ENCODE measurements around the gene GINS3. TPM values are rescaled to one million over a fixed set of nuclear protein-coding genes. Genes with fewer than 3 reads are reported as not detected.

GINS3 gene
- total RNA-seq, 1 experiment from 2014 or later, result 16.4 TPM

DNA sequence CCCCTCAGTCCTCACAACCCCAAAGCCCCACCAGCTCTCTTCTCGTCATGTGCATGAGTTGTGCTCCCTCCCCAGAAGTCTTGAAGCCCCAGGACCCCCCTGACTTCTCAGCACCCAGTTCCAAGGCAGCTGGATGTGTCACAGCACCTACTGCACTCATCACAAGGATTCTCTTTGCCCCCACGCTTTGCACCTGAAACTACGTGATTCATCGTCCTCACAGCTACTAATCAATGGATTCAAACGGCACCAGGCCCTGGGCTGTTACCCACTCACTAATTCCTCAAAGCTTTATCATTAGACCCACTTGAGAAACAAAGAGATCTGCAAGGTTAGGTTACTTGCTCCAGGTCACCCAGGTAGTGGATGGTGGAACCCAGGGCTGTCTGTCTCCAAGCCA is 62.6 kb downstream of the GINS3 start:
- no peaks in the 10 kb centered on the region for H3K79me2 ChIP-seq (ENCODE audit: insufficient read depth, low read length)
- H2BK15ac ChIP-seq (ENCODE audit: low read depth, low read length), result no peak overlapping the region
- no peaks in the 10 kb centered on the region for H3K9me3 ChIP-seq (ENCODE audit: control insufficient read depth, low read depth, low read length)
- Mint-ChIP-seq H3K27ac (no peak overlapping the region; a peak in 1 of 7 replicates), H3K27me3 (ENCODE audit: low read depth) (peaks cover 45% of the 10 kb centered on the region), H3K4me3 (no peak overlapping the region), H3K4me1 (peaks cover 0 to 10% of the 10 kb centered on the region in 2 experiments; a peak in 2 of 4 replicates), H3K36me3 (ENCODE audit: insufficient read depth in 1 of 3, low read depth in 3 of 3) (no peaks in the 10 kb centered on the region), H3K9me3 (no peaks in the 10 kb centered on the region)
- H3K27ac ChIP-seq (ENCODE audit: insufficient read length, low read depth, low read length), result no peak overlapping the region
- H2BK120ac ChIP-seq (ENCODE audit: low read depth, low read length, poor library complexity, severe bottlenecking), result no peak overlapping the region
- H3K4ac ChIP-seq (ENCODE audit: low read depth, low read length), result no peak overlapping the region
- H4K8ac ChIP-seq (replicated peaks; ENCODE audit: insufficient read length, low read depth, low read length), result no peak overlapping the region
- no peak overlapping the region for H3K23ac ChIP-seq (ENCODE audit: insufficient read length, low read depth, low read length)
- TF ChIP-seq, protein P1, sequence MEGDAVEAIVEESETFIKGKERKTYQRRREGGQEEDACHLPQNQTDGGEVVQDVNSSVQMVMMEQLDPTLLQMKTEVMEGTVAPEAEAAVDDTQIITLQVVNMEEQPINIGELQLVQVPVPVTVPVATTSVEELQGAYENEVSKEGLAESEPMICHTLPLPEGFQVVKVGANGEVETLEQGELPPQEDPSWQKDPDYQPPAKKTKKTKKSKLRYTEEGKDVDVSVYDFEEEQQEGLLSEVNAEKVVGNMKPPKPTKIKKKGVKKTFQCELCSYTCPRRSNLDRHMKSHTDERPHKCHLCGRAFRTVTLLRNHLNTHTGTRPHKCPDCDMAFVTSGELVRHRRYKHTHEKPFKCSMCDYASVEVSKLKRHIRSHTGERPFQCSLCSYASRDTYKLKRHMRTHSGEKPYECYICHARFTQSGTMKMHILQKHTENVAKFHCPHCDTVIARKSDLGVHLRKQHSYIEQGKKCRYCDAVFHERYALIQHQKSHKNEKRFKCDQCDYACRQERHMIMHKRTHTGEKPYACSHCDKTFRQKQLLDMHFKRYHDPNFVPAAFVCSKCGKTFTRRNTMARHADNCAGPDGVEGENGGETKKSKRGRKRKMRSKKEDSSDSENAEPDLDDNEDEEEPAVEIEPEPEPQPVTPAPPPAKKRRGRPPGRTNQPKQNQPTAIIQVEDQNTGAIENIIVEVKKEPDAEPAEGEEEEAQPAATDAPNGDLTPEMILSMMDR (conservative IDR thresholded peaks at IDR 0.05), result no peak
- H4K5ac ChIP-seq (ENCODE audit: insufficient read length, low read depth, low read length), result no peak overlapping the region
- no peak overlapping the region for H3K18ac ChIP-seq (ENCODE audit: insufficient read length, low read depth, low read length)
- no peak overlapping the region for H3K14ac ChIP-seq (ENCODE audit: insufficient read depth, low read length)
- WGBS (ENCODE audit: extremely low coverage, insufficient read length, low lambda C conversion rate), result no CpG with 5 or more reads among the region's 5 CpGs
- no peak overlapping the region for H3K56ac ChIP-seq (ENCODE audit: insufficient read length, low read depth, low read length)
- no peak overlapping the region for H3K9ac ChIP-seq (ENCODE audit: extremely low read depth, insufficient read length, low read length)
- no peaks in the 10 kb centered on the region for H3K27me3 ChIP-seq (ENCODE audit: insufficient read depth, low read length)
- H2BK12ac ChIP-seq (ENCODE audit: insufficient read length, low read depth, low read length), result no peak overlapping the region
- no peaks in the 10 kb centered on the region for H3K23me2 ChIP-seq (ENCODE audit: insufficient read length, low read depth, low read length, poor library complexity, severe bottlenecking)
- no peak overlapping the region for H4K91ac ChIP-seq (ENCODE audit: insufficient read length, low read depth, low read length)
- H3T11ph ChIP-seq (ENCODE audit: low read length), result no peak overlapping the region
- H2AFZ ChIP-seq (ENCODE audit: low read length), result no peak overlapping the region
- no peaks in the 10 kb centered on the region for H4K20me1 ChIP-seq (ENCODE audit: control insufficient read depth, insufficient read depth, insufficient read length)
- no peaks in the 10 kb centered on the region for H3K4me1 ChIP-seq (ENCODE audit: insufficient read depth, low read length)
- H2AK5ac ChIP-seq (ENCODE audit: insufficient read length, low read length), result no peak overlapping the region
- no peak overlapping the region for H3K4me2 ChIP-seq (ENCODE audit: insufficient read depth, insufficient read length, low read length)
- H2BK5ac ChIP-seq (ENCODE audit: insufficient read length, low read length), result no peak overlapping the region
- no peaks in the 10 kb centered on the region for H3K79me1 ChIP-seq (ENCODE audit: insufficient read depth, low read depth, low read length, poor library complexity, severe bottlenecking)
- DNase-seq, result no peak
- no peak overlapping the region for H2BK20ac ChIP-seq (ENCODE audit: low read depth, low read length, poor library complexity, severe bottlenecking)

Other genes with a start within 250 kb of the GINS3 start
- gene CSNK2A2, start 194.4 kb upstream of the GINS3 start, total RNA-seq (2021), result 134 and 135 TPM in 2 replicates
- gene PRSS54, start 97.4 kb upstream of the GINS3 start, total RNA-seq (2021), result not detected in 2 replicates
- gene NDRG4, start 107.7 kb downstream of the GINS3 start, total RNA-seq (2021), result 17.0 and 18.6 TPM in 2 replicates
- 55.6 and 56.2 TPM in 2 replicates for gene SETD6, start 123.0 kb downstream of the GINS3 start, total RNA-seq (2021)
- 314 and 328 TPM in 2 replicates for gene CNOT1, start 237.4 kb downstream of the GINS3 start, total RNA-seq (2021)